ENCODE measurements around the gene RCL1. TPM values are rescaled to one million over a fixed set of nuclear protein-coding genes. Genes with fewer than 3 reads are reported as not detected.

RCL1 gene
- total RNA-seq, 1 donor from 2014 or later: 26.0 TPM

DNA sequence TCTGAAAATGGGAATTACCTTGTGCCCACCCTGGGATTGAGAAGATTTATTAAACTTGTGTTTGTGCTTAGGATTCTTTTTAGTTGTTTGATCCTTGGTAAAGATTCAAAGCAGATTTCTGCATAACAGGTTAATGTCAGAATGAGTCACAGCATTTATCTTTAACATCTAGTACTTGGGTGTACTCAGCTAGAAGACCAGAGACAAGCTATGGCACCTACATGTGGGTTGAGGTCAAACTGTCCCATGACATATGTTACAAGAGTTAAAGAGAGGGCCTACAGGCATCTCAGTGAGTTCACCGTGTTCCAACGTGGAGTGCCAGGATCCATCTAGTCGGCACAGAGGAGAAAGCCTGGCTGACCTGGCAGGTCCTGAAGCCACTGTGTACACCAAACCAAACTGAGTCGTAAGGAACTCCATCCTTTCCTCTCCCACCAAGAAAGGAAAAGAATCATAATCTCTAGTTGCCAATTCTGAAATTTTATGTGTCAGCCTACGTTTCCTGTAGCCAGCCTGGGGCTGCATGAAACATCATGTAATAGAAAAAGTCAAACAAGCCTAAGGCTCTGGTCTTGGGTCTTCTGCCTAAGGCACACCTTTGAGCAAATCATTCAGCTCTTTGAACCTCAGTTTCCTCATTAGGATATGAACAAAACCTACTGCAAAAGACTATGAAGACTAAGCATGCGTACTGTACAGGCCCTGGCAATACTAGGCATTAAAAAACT is 73.7 kb downstream of the RCL1 start:
- H3K36me3 Mint-ChIP-seq (ENCODE audit: low read depth): peaks cover 17% of the 10 kb centered on the region
- H3K4me3 Mint-ChIP-seq: no peak overlapping the region
- no peaks in the 10 kb centered on the region for H3K27me3 Mint-ChIP-seq
- ChIA-PET CTCF (no interaction called here), POLR2A (no interaction called here)
- intact Hi-C loops (cut with micrococcal nuclease): no loop called here
- H3K9me3 Mint-ChIP-seq: no peaks in the 10 kb centered on the region
- H3K27ac Mint-ChIP-seq: no peak overlapping the region
- TF ChIP-seq CTCF (IDR thresholded peaks at IDR 0.05): no peak
- no peak for DNase-seq
- no peaks in the 10 kb centered on the region for H3K4me1 Mint-ChIP-seq
- ATAC-seq (ENCODE audit: low read depth): no peak

GRCh38 chr9:4873066-4873465 is 80.3 kb downstream of the RCL1 start:
- DNase-seq: no peak
- intact Hi-C loops (cut with micrococcal nuclease): no loop called here

DNA sequence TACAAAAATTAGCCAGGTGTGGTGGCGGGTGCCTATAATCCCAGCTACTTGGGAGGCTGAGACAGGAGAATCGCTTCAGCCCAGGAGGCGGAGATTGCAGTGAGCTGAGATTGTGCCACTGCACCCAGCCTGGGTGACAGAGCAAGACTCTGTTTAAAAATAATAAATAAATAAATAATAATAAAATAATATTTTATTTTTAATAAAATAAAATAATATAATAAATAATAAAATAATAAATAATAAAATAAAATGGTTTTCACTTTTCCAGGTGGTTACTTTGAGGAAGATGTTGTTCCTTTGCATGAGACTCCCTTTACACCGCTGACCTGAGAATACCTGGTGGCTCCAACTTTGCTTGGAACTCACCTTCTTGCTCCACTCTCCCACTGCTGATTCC is 82.8 kb downstream of the RCL1 start:
- H3K4me3 Mint-ChIP-seq: no peak overlapping the region
- no peak for TF ChIP-seq CTCF (IDR thresholded peaks at IDR 0.05)
- no peaks in the 10 kb centered on the region for H3K9me3 Mint-ChIP-seq
- intact Hi-C loops (cut with micrococcal nuclease): no loop called here
- DNase-seq (no peak), ATAC-seq (ENCODE audit: low read depth) (no peak)
- CTCF ChIA-PET: no interaction called here
- peaks cover 3% of the 10 kb centered on the region for H3K36me3 Mint-ChIP-seq (ENCODE audit: low read depth)
- no peaks in the 10 kb centered on the region for H3K27me3 Mint-ChIP-seq
- POLR2A ChIA-PET: no interaction called here
- H3K27ac Mint-ChIP-seq: no peak overlapping the region
- H3K4me1 Mint-ChIP-seq: no peaks in the 10 kb centered on the region

More at GRCh38 chr9:4873066-4873465, 80.3 kb downstream of the RCL1 start:
- no peak overlapping the region for H3K4me3 Mint-ChIP-seq
- TF ChIP-seq CTCF (IDR thresholded peaks at IDR 0.05): no peak
- H3K9me3 Mint-ChIP-seq: no peaks in the 10 kb centered on the region
- H3K4me1 Mint-ChIP-seq: no peaks in the 10 kb centered on the region
- ChIA-PET POLR2A (no interaction called here), CTCF (no interaction called here)
- no peaks in the 10 kb centered on the region for H3K27me3 Mint-ChIP-seq
- ATAC-seq (ENCODE audit: low read depth): no peak
- H3K27ac Mint-ChIP-seq: no peak overlapping the region
- H3K36me3 Mint-ChIP-seq (ENCODE audit: low read depth): peaks cover 2% of the 10 kb centered on the region

- H3K36me3 Mint-ChIP-seq (ENCODE audit: low read depth): peaks cover 5% of the 10 kb centered on the region
- H3K9me3 Mint-ChIP-seq: no peaks in the 10 kb centered on the region
- no peak for ATAC-seq (ENCODE audit: low read depth)
- TF ChIP-seq CTCF (IDR thresholded peaks at IDR 0.05): no peak
- H3K4me1 Mint-ChIP-seq: no peaks in the 10 kb centered on the region
- no peak overlapping the region for H3K4me3 Mint-ChIP-seq
- CTCF ChIA-PET: no interaction called here
- no peak overlapping the region for H3K27ac Mint-ChIP-seq
- no peaks in the 10 kb centered on the region for H3K27me3 Mint-ChIP-seq
- DNase-seq: no peak
- POLR2A ChIA-PET: no interaction called here
- intact Hi-C loops (cut with micrococcal nuclease): no loop called here
Observed at GRCh38 chr9:4879115-4879558, 86.4 kb downstream of the RCL1 start.

DNA sequence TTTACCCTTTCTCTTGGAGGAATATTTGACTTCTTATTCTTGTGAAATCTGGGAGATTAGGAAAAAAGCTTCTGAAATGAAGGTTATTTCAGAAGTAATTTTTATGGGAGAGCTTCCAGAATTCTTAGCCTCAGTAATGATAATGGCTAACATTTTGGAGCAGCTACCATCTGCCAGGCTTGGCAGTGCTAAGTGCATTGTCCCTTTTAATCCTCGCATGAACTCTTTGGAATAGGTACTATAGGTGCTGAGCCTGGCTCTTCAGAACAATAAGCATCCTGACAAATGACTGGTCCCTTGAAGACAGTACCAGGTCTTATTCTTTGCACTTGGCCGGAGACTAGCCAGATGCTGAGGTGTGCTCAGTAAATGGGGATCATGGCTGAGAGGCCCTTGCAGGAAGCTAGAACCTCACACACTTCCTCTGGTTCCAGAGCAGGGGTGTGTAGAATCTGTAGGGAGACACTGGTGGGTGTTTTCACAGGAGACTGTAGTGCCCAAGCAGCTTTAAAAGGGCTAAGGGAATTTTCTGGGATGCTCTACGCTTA is 90.7 kb downstream of the RCL1 start:
- Mint-ChIP-seq H3K4me1 (peaks cover 14% of the 10 kb centered on the region), H3K36me3 (ENCODE audit: low read depth) (peaks cover 2% of the 10 kb centered on the region), H3K27ac (no peak overlapping the region), H3K27me3 (no peaks in the 10 kb centered on the region), H3K9me3 (no peaks in the 10 kb centered on the region), H3K4me3 (no peak overlapping the region)
- TF ChIP-seq CTCF (IDR thresholded peaks at IDR 0.05): no peak
- CTCF ChIA-PET: no interaction called here
- intact Hi-C loops (cut with micrococcal nuclease): loop anchor here (10.0 kb wide), 1 partner anchor 51 kb away; no protein-coding TSS in a partner anchor
- POLR2A ChIA-PET: no interaction called here
- DNase-seq: no peak
- ATAC-seq (ENCODE audit: low read depth): no peak

All from activated B cell treated with CpG ODN at 0.5 μM for 24 hours (primary cell).